ENCODE measurements around the gene POLR2B.
"Not testable (repeated sequence)": the region's sequence is repeated elsewhere in the genome, so short reads cannot be mapped to it uniquely, and the experiment has no call there.

Gene POLR2B

GRCh38 chr4:57047046-57047445 is 68.3 kb downstream of the POLR2B start:
- H3K23ac ChIP-seq (ENCODE audit: low read length): not testable (repeated sequence)

GRCh38 chr4:57048590-57049304 is 70.1 kb downstream of the POLR2B start:
- H2AK5ac ChIP-seq (ENCODE audit: low read length): no peak overlapping the region
- DNase-seq: no peak
- H3K56ac ChIP-seq (ENCODE audit: low read length): no peak overlapping the region
- H3K36me3 ChIP-seq (ENCODE audit: control insufficient read depth, insufficient read depth, low read length): no peaks in the 10 kb centered on the region
- H3K23ac ChIP-seq (ENCODE audit: low read length): no peak overlapping the region
- no peak overlapping the region for H3K4me2 ChIP-seq (ENCODE audit: low read length)
- no peaks in the 10 kb centered on the region for H3K27me3 ChIP-seq (ENCODE audit: insufficient read depth, low read length, poor library complexity)
- H3K4me3 ChIP-seq (ENCODE audit: low read length): no peak overlapping the region
- H2BK120ac ChIP-seq (ENCODE audit: low read depth, low read length): no peak overlapping the region
- H2BK15ac ChIP-seq (replicated peaks; ENCODE audit: low read depth): no peak overlapping the region
- no peak overlapping the region for H3K18ac ChIP-seq (ENCODE audit: low read length)
- no peaks in the 10 kb centered on the region for H3K4me1 ChIP-seq (ENCODE audit: control insufficient read depth, low read depth, low read length)
- no peak overlapping the region for H2BK5ac ChIP-seq (ENCODE audit: low read length)
- no peaks in the 10 kb centered on the region for H3K79me1 ChIP-seq (ENCODE audit: low read length)
- H4K8ac ChIP-seq (ENCODE audit: low read depth, low read length): no peak overlapping the region
- H3K9ac ChIP-seq (ENCODE audit: low read length): no peak overlapping the region
- no peaks in the 10 kb centered on the region for H3K79me2 ChIP-seq (ENCODE audit: control insufficient read depth, insufficient read depth, low read length)
- H3K27ac ChIP-seq (ENCODE audit: low read depth, low read length): no peak overlapping the region
- H3K4ac ChIP-seq (ENCODE audit: low read depth, low read length): no peak overlapping the region
- WGBS (ENCODE audit: extremely low coverage, insufficient coverage, low lambda C conversion rate): no CpG with 5 or more reads among the region's 1 CpG
- H4K5ac ChIP-seq (ENCODE audit: low read length): no peak overlapping the region

More at GRCh38 chr4:57047046-57047445, 68.3 kb downstream of the POLR2B start:
- not testable (repeated sequence) for H3K9ac ChIP-seq (ENCODE audit: low read length); H3K27me3 ChIP-seq (ENCODE audit: insufficient read depth, low read length, poor library complexity); DNase-seq; H3K79me1 ChIP-seq (ENCODE audit: low read length); H3K56ac ChIP-seq (ENCODE audit: low read length); H3K79me2 ChIP-seq (ENCODE audit: control insufficient read depth, insufficient read depth, low read length); H3K4me1 ChIP-seq (ENCODE audit: control insufficient read depth, low read depth, low read length); H2BK5ac ChIP-seq (ENCODE audit: low read length); H2BK120ac ChIP-seq (ENCODE audit: low read depth, low read length); H3K27ac ChIP-seq (ENCODE audit: low read depth, low read length); H3K4ac ChIP-seq (ENCODE audit: low read depth, low read length); H3K4me2 ChIP-seq (ENCODE audit: low read length); H3K36me3 ChIP-seq (ENCODE audit: control insufficient read depth, insufficient read depth, low read length); H2AK5ac ChIP-seq (ENCODE audit: low read length); H4K5ac ChIP-seq (ENCODE audit: low read length); H3K4me3 ChIP-seq (ENCODE audit: low read length); H4K8ac ChIP-seq (ENCODE audit: low read depth, low read length); H3K18ac ChIP-seq (ENCODE audit: low read length); H2BK15ac ChIP-seq (replicated peaks; ENCODE audit: low read depth)
- no CpG with 5 or more reads among the region's 6 CpGs for WGBS (ENCODE audit: extremely low coverage, insufficient coverage, low lambda C conversion rate)

GRCh38 chr4:57051095-57051494 is 72.4 kb downstream of the POLR2B start:
- H2AK5ac ChIP-seq (ENCODE audit: low read length): no peak overlapping the region
- H2BK15ac ChIP-seq (replicated peaks; ENCODE audit: low read depth): no peak overlapping the region
- no peak overlapping the region for H3K23ac ChIP-seq (ENCODE audit: low read length)
- no peak overlapping the region for H3K9ac ChIP-seq (ENCODE audit: low read length)
- WGBS (ENCODE audit: extremely low coverage, insufficient coverage, low lambda C conversion rate): no CpG with 5 or more reads among the region's 3 CpGs
- no peak overlapping the region for H3K18ac ChIP-seq (ENCODE audit: low read length)
- H3K4me2 ChIP-seq (ENCODE audit: low read length): no peak overlapping the region
- peaks cover under 1% of the 10 kb centered on the region for H3K4me1 ChIP-seq (ENCODE audit: control insufficient read depth, low read depth, low read length)
- H3K79me1 ChIP-seq (ENCODE audit: low read length): no peaks in the 10 kb centered on the region
- no peak overlapping the region for H3K56ac ChIP-seq (ENCODE audit: low read length)
- no peak for DNase-seq
- no peak overlapping the region for H3K4me3 ChIP-seq (ENCODE audit: low read length)
- H3K4ac ChIP-seq (ENCODE audit: low read depth, low read length): no peak overlapping the region
- H2BK5ac ChIP-seq (ENCODE audit: low read length): no peak overlapping the region
- H3K36me3 ChIP-seq (ENCODE audit: control insufficient read depth, insufficient read depth, low read length): no peaks in the 10 kb centered on the region
- H4K8ac ChIP-seq (ENCODE audit: low read depth, low read length): no peak overlapping the region
- no peaks in the 10 kb centered on the region for H3K27me3 ChIP-seq (ENCODE audit: insufficient read depth, low read length, poor library complexity)
- H2BK120ac ChIP-seq (ENCODE audit: low read depth, low read length): no peak overlapping the region
- H3K27ac ChIP-seq (ENCODE audit: low read depth, low read length): no peak overlapping the region
- H3K79me2 ChIP-seq (ENCODE audit: control insufficient read depth, insufficient read depth, low read length): no peaks in the 10 kb centered on the region
- no peak overlapping the region for H4K5ac ChIP-seq (ENCODE audit: low read length)

GRCh38 chr4:57051524-57051923 is 72.8 kb downstream of the POLR2B start:
- H3K18ac ChIP-seq (ENCODE audit: low read length): no peak overlapping the region
- no peak overlapping the region for H3K9ac ChIP-seq (ENCODE audit: low read length)
- H2BK120ac ChIP-seq (ENCODE audit: low read depth, low read length): no peak overlapping the region
- H3K23ac ChIP-seq (ENCODE audit: low read length): no peak overlapping the region
- H3K79me1 ChIP-seq (ENCODE audit: low read length): no peaks in the 10 kb centered on the region
- no peak overlapping the region for H2AK5ac ChIP-seq (ENCODE audit: low read length)
- H4K5ac ChIP-seq (ENCODE audit: low read length): no peak overlapping the region
- no peak overlapping the region for H4K8ac ChIP-seq (ENCODE audit: low read depth, low read length)
- no peak overlapping the region for H2BK5ac ChIP-seq (ENCODE audit: low read length)
- H3K27me3 ChIP-seq (ENCODE audit: insufficient read depth, low read length, poor library complexity): no peaks in the 10 kb centered on the region
- H3K4me2 ChIP-seq (ENCODE audit: low read length): no peak overlapping the region
- H3K79me2 ChIP-seq (ENCODE audit: control insufficient read depth, insufficient read depth, low read length): no peaks in the 10 kb centered on the region
- no peak overlapping the region for H3K4ac ChIP-seq (ENCODE audit: low read depth, low read length)
- H2BK15ac ChIP-seq (replicated peaks; ENCODE audit: low read depth): no peak overlapping the region
- H3K56ac ChIP-seq (ENCODE audit: low read length): no peak overlapping the region
- H3K36me3 ChIP-seq (ENCODE audit: control insufficient read depth, insufficient read depth, low read length): no peaks in the 10 kb centered on the region
- DNase-seq: no peak
- no peak overlapping the region for H3K4me3 ChIP-seq (ENCODE audit: low read length)
- WGBS (ENCODE audit: extremely low coverage, insufficient coverage, low lambda C conversion rate): no CpG with 5 or more reads among the region's 2 CpGs
- H3K4me1 ChIP-seq (ENCODE audit: control insufficient read depth, low read depth, low read length): peaks cover 4% of the 10 kb centered on the region
- H3K27ac ChIP-seq (ENCODE audit: low read depth, low read length): no peak overlapping the region

- DNase-seq: no peak
- Histone ChIP-seq H3K79me2 (ENCODE audit: control insufficient read depth, insufficient read depth, low read length) (no peaks in the 10 kb centered on the region), H3K27ac (ENCODE audit: low read depth, low read length) (no peak overlapping the region), H3K36me3 (ENCODE audit: control insufficient read depth, insufficient read depth, low read length) (no peaks in the 10 kb centered on the region), H3K4ac (ENCODE audit: low read depth, low read length) (no peak overlapping the region), H3K9ac (ENCODE audit: low read length) (no peak overlapping the region), H3K79me1 (ENCODE audit: low read length) (no peaks in the 10 kb centered on the region), H3K56ac (ENCODE audit: low read length) (no peak overlapping the region), H2BK120ac (ENCODE audit: low read depth, low read length) (no peak overlapping the region), H2AK5ac (ENCODE audit: low read length) (no peak overlapping the region), H3K4me1 (ENCODE audit: control insufficient read depth, low read depth, low read length) (peaks cover 4% of the 10 kb centered on the region), H3K23ac (ENCODE audit: low read length) (no peak overlapping the region), H3K4me3 (ENCODE audit: low read length) (no peak overlapping the region), H4K8ac (ENCODE audit: low read depth, low read length) (no peak overlapping the region), H2BK15ac (replicated peaks; ENCODE audit: low read depth) (no peak overlapping the region), H3K4me2 (ENCODE audit: low read length) (no peak overlapping the region), H2BK5ac (ENCODE audit: low read length) (no peak overlapping the region), H3K18ac (ENCODE audit: low read length) (no peak overlapping the region), H4K5ac (ENCODE audit: low read length) (no peak overlapping the region), H3K27me3 (ENCODE audit: insufficient read depth, low read length, poor library complexity) (no peaks in the 10 kb centered on the region)
- no CpG with 5 or more reads among the region's 5 CpGs for WGBS (ENCODE audit: extremely low coverage, insufficient coverage, low lambda C conversion rate)
Measured at GRCh38 chr4:57053508-57053907, 74.8 kb downstream of the POLR2B start.

GRCh38 chr4:57055886-57056285 is 77.2 kb downstream of the POLR2B start:
- Histone ChIP-seq H3K4ac (ENCODE audit: low read depth, low read length) (no peak overlapping the region), H3K9ac (ENCODE audit: low read length) (no peak overlapping the region), H3K23ac (ENCODE audit: low read length) (no peak overlapping the region), H3K56ac (ENCODE audit: low read length) (no peak overlapping the region), H3K27me3 (ENCODE audit: insufficient read depth, low read length, poor library complexity) (no peaks in the 10 kb centered on the region), H4K8ac (ENCODE audit: low read depth, low read length) (no peak overlapping the region), H3K18ac (ENCODE audit: low read length) (no peak overlapping the region), H2BK120ac (ENCODE audit: low read depth, low read length) (no peak overlapping the region), H2BK15ac (replicated peaks; ENCODE audit: low read depth) (no peak overlapping the region), H2AK5ac (ENCODE audit: low read length) (no peak overlapping the region), H4K5ac (ENCODE audit: low read length) (no peak overlapping the region), H3K79me2 (ENCODE audit: control insufficient read depth, insufficient read depth, low read length) (no peaks in the 10 kb centered on the region), H3K4me2 (ENCODE audit: low read length) (no peak overlapping the region), H3K36me3 (ENCODE audit: control insufficient read depth, insufficient read depth, low read length) (no peaks in the 10 kb centered on the region), H3K27ac (ENCODE audit: low read depth, low read length) (no peak overlapping the region), H3K4me1 (ENCODE audit: control insufficient read depth, low read depth, low read length) (peaks cover 4% of the 10 kb centered on the region), H3K79me1 (ENCODE audit: low read length) (no peaks in the 10 kb centered on the region), H2BK5ac (ENCODE audit: low read length) (no peak overlapping the region), H3K4me3 (ENCODE audit: low read length) (no peak overlapping the region)
- no peak for DNase-seq
- WGBS (ENCODE audit: extremely low coverage, insufficient coverage, low lambda C conversion rate): no CpG with 5 or more reads among the region's 14 CpGs

All from mesendoderm (in vitro differentiated cells).